Right kidney (tissue), 1 donor: ENCODE data around the gene ANXA2.
A peak's percentile ranks its signal among the peaks of the same experiment; 100 is the strongest.
"Not testable (repeated sequence)": the region's sequence is repeated elsewhere in the genome, so short reads cannot be mapped to it uniquely, and the experiment has no call there.

Source experiments
- DNase-seq: peaks from one replicate; pipeline ENCODE4 v3.0.0-alpha.2; 2016

ANXA2 gene

GRCh38 chr15:60344461-60344860 lies 53.3 kb downstream of the ANXA2 start:
- DNase-seq = no peak

GRCh38 chr15:60343221-60343970 lies 54.4 kb downstream of the ANXA2 start:
- no peak for DNase-seq

GRCh38 chr15:60340207-60340921 lies 57.4 kb downstream of the ANXA2 start:
- DNase-seq = no peak

- DNase-seq = no peak
Measured at GRCh38 chr15:60339236-60339635, 58.5 kb downstream of the ANXA2 start.

GRCh38 chr15:60338810-60339209 lies 59.0 kb downstream of the ANXA2 start:
- DNase-seq = no peak

GRCh38 chr15:60337076-60337475 lies 60.7 kb downstream of the ANXA2 start:
- no peak for DNase-seq

GRCh38 chr15:60335296-60335695 lies 62.5 kb downstream of the ANXA2 start:
- not testable (repeated sequence) for DNase-seq

- no peak for DNase-seq
Measured at GRCh38 chr15:60328852-60329443, 68.8 kb downstream of the ANXA2 start.

- DNase-seq = no peak
Measured at GRCh38 chr15:60326824-60327654, 70.7 kb downstream of the ANXA2 start.

- DNase-seq = no peak
Measured at GRCh38 chr15:60326343-60326742, 71.4 kb downstream of the ANXA2 start.

GRCh38 chr15:60325905-60326304 lies 71.9 kb downstream of the ANXA2 start:
- peak; percentile 35 for DNase-seq

GRCh38 chr15:60324706-60325438 lies 72.9 kb downstream of the ANXA2 start:
- DNase-seq = no peak

- no peak for DNase-seq
Measured at GRCh38 chr15:60323322-60323721, 74.5 kb downstream of the ANXA2 start.

- no peak for DNase-seq
Measured at GRCh38 chr15:60320365-60320764, 77.4 kb downstream of the ANXA2 start.

GRCh38 chr15:60318216-60318867 lies 79.4 kb downstream of the ANXA2 start:
- no peak for DNase-seq

- DNase-seq = no peak
Measured at GRCh38 chr15:60316961-60317360, 80.8 kb downstream of the ANXA2 start.

GRCh38 chr15:60315878-60316277 lies 81.9 kb downstream of the ANXA2 start:
- no peak for DNase-seq

- DNase-seq = no peak
Measured at GRCh38 chr15:60313906-60314305, 83.9 kb downstream of the ANXA2 start.

GRCh38 chr15:60307034-60307433 lies 90.8 kb downstream of the ANXA2 start:
- DNase-seq = no peak

- DNase-seq = no peak
Measured at GRCh38 chr15:60301024-60301423, 96.8 kb downstream of the ANXA2 start.

GRCh38 chr15:60299452-60300047 lies 98.2 kb downstream of the ANXA2 start:
- peak; percentile 38 for DNase-seq
